IMR-90 (cell line): ENCODE data around the gene HPSE2. TPM values are rescaled to one million over a fixed set of nuclear protein-coding genes. Genes with fewer than 3 reads are reported as not detected.

Experiments
- ATAC-seq: fragments of 200-7000 bp; cut with Tn5 transposase; 2 replicates; pipeline ENCODE4 v1.9.1; 2020; ENCODE audit warnings: low read depth, mild to moderate bottlenecking, moderate library complexity
- BruUV-seq: library from RNA; stranded (reverse); fragments of 400-500 nt; replicated peaks from 2 replicates; lab custom pipeline; 2021; lab: Mats Ljungman, UMichigan
- CTCF ChIA-PET: fragments of 300-600 bp; formaldehyde crosslinking; extraction: SDS; loops from one replicate; lab custom pipeline; 2021; ENCODE audit warnings: antibody characterized with exemption; lab: Yijun Ruan, JAX
- POLR2A ChIA-PET: fragments of 300-600 bp; sonication (Branson Sonifier 250); formaldehyde crosslinking; loops from one replicate; lab custom pipeline; 2022; ENCODE audit warnings: antibody characterized with exemption; ENCODE audit not compliant: unreplicated experiment; lab: Charles Lee
- DNase-seq: peaks from one replicate; pipeline ENCODE4 v3.0.0; 2013
- H2AFZ ChIP-seq: replicated peaks from 2 replicates; pipeline ENCODE3; 2013; ENCODE audit warnings: low read length, mild to moderate bottlenecking; ENCODE audit not compliant: poor library complexity
- H2AK5ac ChIP-seq: 2 replicates; pipeline ENCODE4 v1.6.1; 2013; ENCODE audit warnings: low read depth, low read length, inconsistent platforms
- H2AK9ac ChIP-seq: replicated peaks from 2 replicates; pipeline ENCODE3; 2013; ENCODE audit warnings: mild to moderate bottlenecking, low read depth, low read length, moderate library complexity; ENCODE audit not compliant: poor library complexity
- H2BK120ac ChIP-seq: 2 replicates; pipeline ENCODE4 v1.6.1; 2013; ENCODE audit warnings: low read depth, low read length, inconsistent platforms
- H2BK15ac ChIP-seq: 3 replicates; pipeline ENCODE4 v1.6.1; 2013; ENCODE audit warnings: low read depth, low read length, inconsistent platforms
- H2BK20ac ChIP-seq: 2 replicates; pipeline ENCODE4 v1.6.1; 2013; ENCODE audit warnings: low read depth, mild to moderate bottlenecking, inconsistent platforms, low read length, moderate library complexity
- H2BK5ac ChIP-seq: 2 replicates; pipeline ENCODE4 v1.6.1; 2013; ENCODE audit warnings: mild to moderate bottlenecking, low read depth, low read length, inconsistent platforms; ENCODE audit not compliant: poor library complexity, severe bottlenecking
- H3K14ac ChIP-seq: replicated peaks from 2 replicates; pipeline ENCODE4 v1.6.1; 2013; ENCODE audit warnings: low read depth, low read length, inconsistent platforms
- H3K18ac ChIP-seq: 2 replicates; pipeline ENCODE4 v1.6.1; 2013; ENCODE audit warnings: low read depth, low read length, control low read depth
- H3K23ac ChIP-seq: 2 replicates; pipeline ENCODE4 v1.6.1; 2013; ENCODE audit warnings: low read depth, low read length, inconsistent platforms
- H3K27ac ChIP-seq: 2 replicates; pipeline ENCODE4 v1.5.1; 2013; ENCODE audit warnings: mild to moderate bottlenecking, control low read depth, low read length; ENCODE audit not compliant: insufficient read depth
- H3K27me3 ChIP-seq: 2 replicates; pipeline ENCODE4 v1.6.1; 2013; ENCODE audit warnings: low read length; ENCODE audit not compliant: control insufficient read depth, insufficient read depth
- H3K36me3 ChIP-seq: 2 replicates; pipeline ENCODE4 v1.6.1; 2013; ENCODE audit warnings: low read length, mixed read lengths; ENCODE audit not compliant: control insufficient read depth, insufficient read depth
- H3K4ac ChIP-seq: 2 replicates; pipeline ENCODE4 v1.6.1; 2013; ENCODE audit warnings: low read depth, low read length, inconsistent platforms
- H3K4me1 ChIP-seq: 2 replicates; pipeline ENCODE4 v1.6.1; 2013; ENCODE audit warnings: low read length, mixed read lengths; ENCODE audit not compliant: control insufficient read depth, insufficient read depth
- H3K4me2 ChIP-seq: 2 replicates; pipeline ENCODE4 v1.6.1; 2013; ENCODE audit warnings: low read depth, mild to moderate bottlenecking, control low read depth, low read length, moderate library complexity
- H3K4me3 ChIP-seq: 2 replicates; pipeline ENCODE4 v1.5.1; 2013; ENCODE audit warnings: low read depth, mild to moderate bottlenecking, control low read depth, low read length, moderate library complexity; ENCODE audit not compliant: insufficient read depth
- H3K56ac ChIP-seq: 2 replicates; pipeline ENCODE4 v1.6.1; 2013; ENCODE audit warnings: low read length, inconsistent platforms; ENCODE audit not compliant: insufficient read depth; ENCODE audit errors: extremely low read depth
- H3K79me1 ChIP-seq, 2 experiments: 2 replicates each; pipeline ENCODE4 v1.6.1; 2013; ENCODE audit warnings: low read length in 2 of 2, inconsistent platforms in 1 of 2, low read depth in 1 of 2
- H3K9ac ChIP-seq: 2 replicates; pipeline ENCODE4 v1.6.1; 2013; ENCODE audit warnings: low read depth, low read length, control low read depth
- H3K9me1 ChIP-seq: 2 replicates; pipeline ENCODE4 v1.6.1; 2013; ENCODE audit warnings: low read length, inconsistent platforms; ENCODE audit not compliant: insufficient read depth
- H3K9me3 ChIP-seq: 2 replicates; pipeline ENCODE4 v1.6.1; 2013; ENCODE audit warnings: low read length; ENCODE audit not compliant: control insufficient read depth, insufficient read depth
- H4K20me1 ChIP-seq: 2 replicates; pipeline ENCODE4 v1.6.1; 2013; ENCODE audit warnings: low read length, inconsistent platforms; ENCODE audit not compliant: insufficient read depth
- H4K5ac ChIP-seq: 2 replicates; pipeline ENCODE4 v1.6.1; 2013; ENCODE audit warnings: mild to moderate bottlenecking, low read depth, low read length, control low read depth
- H4K8ac ChIP-seq, 2 experiments: 2 replicates each; pipeline ENCODE4 v1.6.1; 2013; ENCODE audit warnings: low read depth in 2 of 2, low read length in 2 of 2, control low read depth in 1 of 2, inconsistent platforms in 1 of 2
- H4K91ac ChIP-seq: 2 replicates; pipeline ENCODE4 v1.6.1; 2013; ENCODE audit warnings: low read depth, low read length, inconsistent platforms; ENCODE audit not compliant: insufficient read depth
- BHLHE40 ChIP-seq: fragments of 150-350 bp; IDR thresholded peaks from 2 replicates; pipeline ENCODE4 v1.6.1; 2016; ENCODE audit warnings: mild to moderate bottlenecking, low read depth, low read length
- CHD1 ChIP-seq: IDR thresholded peaks from 2 replicates; pipeline ENCODE4 v1.6.1; 2012; ENCODE audit warnings: low read depth, low read length, improper control_type of control experiment
- FOS ChIP-seq: fragments of 150-350 bp; IDR thresholded peaks from 2 replicates; pipeline ENCODE4 v1.6.1; 2016; ENCODE audit warnings: low read depth, low read length
- MAZ ChIP-seq: IDR thresholded peaks from 2 replicates; pipeline ENCODE4 v1.6.1; 2012; ENCODE audit warnings: low read depth, mild to moderate bottlenecking, low read length, improper control_type of control experiment, moderate library complexity, borderline replicate concordance
- NFE2L2 ChIP-seq: fragments of 150-350 bp; IDR thresholded peaks from 2 replicates; pipeline ENCODE4 v1.6.1; 2016; ENCODE audit warnings: low read depth, mild to moderate bottlenecking, low read length
- POLR2A ChIP-seq: IDR thresholded peaks from 2 replicates; pipeline ENCODE4 v1.6.1; 2012; ENCODE audit warnings: mild to moderate bottlenecking, low read depth, low read length
- RAD21 ChIP-seq: IDR thresholded peaks from 2 replicates; pipeline ENCODE4 v1.6.1; 2012; ENCODE audit warnings: low read length, improper control_type of control experiment
- RCOR1 ChIP-seq: IDR thresholded peaks from 2 replicates; pipeline ENCODE4 v1.6.1; 2012; ENCODE audit warnings: mild to moderate bottlenecking, low read length, improper control_type of control experiment; ENCODE audit not compliant: insufficient replicate concordance
- RFX5 ChIP-seq: IDR thresholded peaks from 2 replicates; pipeline ENCODE4 v1.8.0; 2012; ENCODE audit warnings: low read depth, mild to moderate bottlenecking, low read length, moderate library complexity
- WGBS, 2 experiments: methylation state at CpG; one replicate each; pipeline versions ENCODE4 v1.1.5 to v1.1.7; 2013; ENCODE audit warnings: missing lambda C conversion rate in 2 of 2; ENCODE audit not compliant: insufficient read length in 1 of 2; ENCODE audit errors: extremely low coverage in 2 of 2; 5-methylcytosine and 5-hydroxymethylcytosine counted together
- dilution Hi-C: fragments of 300-500 bp; cut with HindIII; formaldehyde crosslinking; loops from one replicate; pipeline ENCODE4 v1.14.3; 2018; ENCODE audit warnings: low sequenced_read_pairs; ENCODE audit not compliant: unreplicated experiment
- in situ Hi-C: fragments of 300-500 bp; cut with MboI; formaldehyde crosslinking; loops from 3 replicates; pipeline ENCODE4 v1.14.3; 2019; ENCODE audit warnings: low sequenced_read_pairs, inconsistent platforms, mixed read lengths
- intact Hi-C: fragments of 100-400 bp; cut with micrococcal nuclease; formaldehyde crosslinking; loops from 2 replicates; pipeline ENCODE4 v1.10.0; 2022
- polyA plus RNA-seq, 3 experiments: library from polyadenylated mRNA; depleted of rRNA; stranded (reverse); fragments of >200 nt; gene quantifications; 2 replicates each; pipeline ENCODE4 v1.2.3, GENCODE V29; 2012; ENCODE audit warnings: low replicate concordance in 1 of 3
- total RNA-seq: library from RNA; depleted of rRNA; stranded (reverse); fragments of >200 nt; gene quantifications from 2 replicates; pipeline ENCODE4 v1.2.3, GENCODE V29; 2012

Gene HPSE2
- total and polyA plus RNA-seq, 2 of the 4 experiments (the other 2 are of a cell fraction), result not detected

DNA sequence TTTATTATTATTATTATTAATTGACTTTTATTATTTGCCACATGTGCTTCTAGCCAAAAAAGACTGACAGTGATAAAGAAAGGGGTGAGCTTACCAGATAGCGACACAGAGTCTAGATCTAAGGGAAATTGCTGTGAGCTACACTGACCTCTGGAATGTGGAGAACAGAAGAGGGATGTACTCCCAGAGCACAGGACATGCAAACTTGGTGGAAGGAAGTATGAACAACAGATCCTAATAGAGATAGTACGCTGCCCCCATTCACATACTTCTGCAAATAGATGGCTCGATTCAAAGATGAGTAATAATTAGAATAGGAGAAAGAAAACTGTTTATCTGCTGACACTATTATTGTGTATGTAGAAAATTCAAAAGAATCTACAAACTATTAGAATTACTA is 679.6 kb downstream of the HPSE2 start:
- dilution Hi-C loops (no loop called here), intact Hi-C loops (no loop called here)

More for the DNA sequence above, 679.6 kb downstream of the HPSE2 start:
- Histone ChIP-seq H2AFZ (no peak overlapping the region), H3K27me3 (peaks cover 2% of the 10 kb centered on the region; the same call in 1 of the 2 replicates), H2AK5ac (no peak overlapping the region), H2BK5ac (no peak overlapping the region), H3K4me2 (no peak overlapping the region), H3K9me3 (no peaks in the 10 kb centered on the region), H2BK120ac (no peak overlapping the region), H2BK20ac (no peak overlapping the region), H2AK9ac (no peak overlapping the region), H3K56ac (no peak overlapping the region), H4K20me1 (no peaks in the 10 kb centered on the region), H3K14ac (no peak overlapping the region), H4K5ac (no peak overlapping the region), H2BK15ac (no peak overlapping the region), H4K91ac (no peak overlapping the region), H4K8ac (no peak overlapping the region), H3K23ac (no peak overlapping the region), H3K9me1 (no peaks in the 10 kb centered on the region), H3K79me1 (no peaks in the 10 kb centered on the region), H3K9ac (no peak overlapping the region), H3K27ac (no peak overlapping the region), H3K36me3 (no peaks in the 10 kb centered on the region), H3K4me3 (no peak overlapping the region), H3K4ac (no peak overlapping the region), H3K4me1 (no peaks in the 10 kb centered on the region), H3K18ac (no peak overlapping the region)
- CTCF ChIA-PET, result no interaction called here
- POLR2A ChIA-PET, result no interaction called here
- ATAC-seq (no peak), DNase-seq (no peak)
- no peak for TF ChIP-seq POLR2A
- no peak for TF ChIP-seq FOS
- TF ChIP-seq NFE2L2, result no peak
- no peak for TF ChIP-seq BHLHE40
- TF ChIP-seq RAD21, result no peak
- no peak for TF ChIP-seq MAZ
- no peak for TF ChIP-seq RCOR1
- no peak for TF ChIP-seq RFX5
- TF ChIP-seq CHD1, result no peak
- no CpG with 5 or more reads among the region's 3 CpGs for WGBS, 2 experiments
- in situ Hi-C loops, result no loop called here
- no TSS peak for BruUV-seq
